Duodenal mucosa (tissue), 2 donors: ENCODE data around the gene WNT11.

Experiments
- H3K27ac ChIP-seq: one replicate; pipeline ENCODE4 v1.7.0; 2013; ENCODE audit warnings: low read depth, low read length
- H3K27me3 ChIP-seq, 2 donors: one replicate each; pipeline ENCODE4 v1.7.0; 2013; ENCODE audit warnings: low read length in 2 of 2, control low read depth in 1 of 2; ENCODE audit not compliant: insufficient read depth in 2 of 2, control insufficient read depth in 1 of 2
- H3K36me3 ChIP-seq, 2 donors: one replicate each; pipeline ENCODE4 v1.7.0; 2013; ENCODE audit warnings: low read length in 2 of 2, control low read depth in 1 of 2; ENCODE audit not compliant: insufficient read depth in 2 of 2, control insufficient read depth in 1 of 2
- H3K4me1 ChIP-seq, 2 donors: one replicate each; pipeline ENCODE4 v1.7.0; 2013; ENCODE audit warnings: low read length in 2 of 2, control low read depth in 1 of 2; ENCODE audit not compliant: insufficient read depth in 2 of 2, control insufficient read depth in 1 of 2
- H3K4me3 ChIP-seq, 2 donors: one replicate each; pipeline ENCODE4 v1.7.0; 2013; ENCODE audit warnings: low read length in 2 of 2, low read depth in 1 of 2
- H3K9ac ChIP-seq, 2 donors: one replicate each; pipeline ENCODE4 v1.7.0; 2013; ENCODE audit warnings: low read length in 2 of 2, low read depth in 1 of 2
- H3K9me3 ChIP-seq, 2 donors: one replicate each; pipeline ENCODE4 v1.7.0; 2013; ENCODE audit warnings: low read length in 2 of 2, control low read depth in 1 of 2; ENCODE audit not compliant: control insufficient read depth in 1 of 2

Gene WNT11

DNA sequence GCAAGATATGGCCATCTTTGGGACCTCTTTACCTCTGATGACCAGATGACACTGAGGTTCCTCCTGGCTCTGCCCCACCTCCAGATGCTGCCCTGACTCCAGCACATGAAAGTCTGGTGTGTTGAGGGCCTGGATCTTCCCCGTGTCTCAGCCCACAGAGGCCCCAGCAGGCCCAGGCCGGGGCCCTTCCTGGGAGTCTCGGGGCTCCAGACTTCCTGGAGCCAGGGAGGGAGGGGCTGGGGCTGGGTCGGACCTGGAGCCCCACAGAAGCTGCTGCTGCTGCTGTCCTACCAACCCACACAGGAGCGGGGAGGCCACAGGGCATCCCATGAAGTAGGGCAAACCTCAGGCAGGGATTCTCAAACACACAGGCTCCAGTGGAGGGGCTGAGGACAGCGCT is 32.2 kb upstream of the WNT11 start:
- H3K9me3 ChIP-seq, result no peaks in the 10 kb centered on the region
- no peak overlapping the region for H3K9ac ChIP-seq
- no peak overlapping the region for H3K4me3 ChIP-seq
- no peaks in the 10 kb centered on the region for H3K36me3 ChIP-seq
- no peak overlapping the region for H3K27ac ChIP-seq
- no peaks in the 10 kb centered on the region for H3K27me3 ChIP-seq
- H3K4me1 ChIP-seq, result peaks cover 10 to 21% of the 10 kb centered on the region in 2 donors

DNA sequence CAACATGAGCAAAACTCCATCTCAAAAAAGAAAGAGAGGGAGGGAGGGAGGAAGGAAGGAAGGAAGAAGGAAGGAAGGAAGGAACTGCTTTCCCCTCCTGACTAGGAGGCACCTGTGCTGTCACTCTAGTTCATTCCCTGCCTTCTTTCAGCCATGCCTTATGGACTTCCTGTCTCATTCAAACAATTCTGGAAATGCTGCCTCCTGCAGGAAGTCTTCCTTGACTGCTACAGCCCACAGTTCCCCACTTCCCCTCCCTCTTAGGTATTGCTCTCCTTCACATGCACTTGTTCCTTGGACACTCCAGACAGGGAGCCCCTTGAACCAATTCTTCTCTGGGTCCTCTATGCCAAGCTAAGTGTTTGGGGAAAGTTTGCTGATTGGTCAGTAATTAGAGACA is 31.6 kb upstream of the WNT11 start:
- H3K36me3 ChIP-seq, result no peaks in the 10 kb centered on the region
- no peak overlapping the region for H3K9ac ChIP-seq
- no peaks in the 10 kb centered on the region for H3K27me3 ChIP-seq
- H3K4me3 ChIP-seq, result no peak overlapping the region
- H3K4me1 ChIP-seq, result peaks cover 10 to 21% of the 10 kb centered on the region in 2 donors
- no peak overlapping the region for H3K27ac ChIP-seq
- H3K9me3 ChIP-seq, result no peaks in the 10 kb centered on the region

DNA sequence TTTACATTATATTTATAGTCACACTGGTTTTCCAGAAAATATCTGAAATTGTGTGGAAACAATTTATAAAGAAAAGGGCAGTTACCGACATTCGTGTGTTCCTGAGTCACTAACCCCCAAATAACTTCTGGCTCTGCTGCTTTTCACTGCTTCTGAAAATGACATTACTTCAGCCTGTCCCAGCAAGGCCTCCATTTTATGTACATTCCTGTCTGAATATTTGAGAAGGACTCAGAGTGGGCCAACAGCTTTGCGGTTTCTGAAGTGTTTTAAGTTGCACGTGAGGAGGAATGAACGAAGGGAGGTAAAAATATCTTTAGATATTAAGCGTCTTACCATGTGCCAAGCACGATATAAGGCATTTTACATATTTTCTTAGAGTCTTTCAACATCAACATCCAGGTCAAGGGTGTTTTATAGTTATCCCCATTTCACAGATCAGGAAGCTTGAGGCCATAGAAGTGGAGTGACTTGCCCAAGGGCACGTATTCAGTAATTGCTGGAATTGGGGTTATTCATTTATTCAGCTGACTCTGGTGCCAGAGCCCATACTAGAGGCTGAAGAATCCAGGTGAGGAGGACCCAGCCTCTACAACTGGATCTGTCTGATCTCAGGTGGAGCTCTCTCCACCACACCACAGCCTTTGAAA is 30.8 kb upstream of the WNT11 start:
- H3K9ac ChIP-seq, result no peak overlapping the region
- no peaks in the 10 kb centered on the region for H3K36me3 ChIP-seq
- H3K27ac ChIP-seq, result no peak overlapping the region
- H3K27me3 ChIP-seq, result no peaks in the 10 kb centered on the region
- peaks cover 15 to 26% of the 10 kb centered on the region in 2 donors for H3K4me1 ChIP-seq
- H3K9me3 ChIP-seq, result no peaks in the 10 kb centered on the region
- H3K4me3 ChIP-seq, result no peak overlapping the region

DNA sequence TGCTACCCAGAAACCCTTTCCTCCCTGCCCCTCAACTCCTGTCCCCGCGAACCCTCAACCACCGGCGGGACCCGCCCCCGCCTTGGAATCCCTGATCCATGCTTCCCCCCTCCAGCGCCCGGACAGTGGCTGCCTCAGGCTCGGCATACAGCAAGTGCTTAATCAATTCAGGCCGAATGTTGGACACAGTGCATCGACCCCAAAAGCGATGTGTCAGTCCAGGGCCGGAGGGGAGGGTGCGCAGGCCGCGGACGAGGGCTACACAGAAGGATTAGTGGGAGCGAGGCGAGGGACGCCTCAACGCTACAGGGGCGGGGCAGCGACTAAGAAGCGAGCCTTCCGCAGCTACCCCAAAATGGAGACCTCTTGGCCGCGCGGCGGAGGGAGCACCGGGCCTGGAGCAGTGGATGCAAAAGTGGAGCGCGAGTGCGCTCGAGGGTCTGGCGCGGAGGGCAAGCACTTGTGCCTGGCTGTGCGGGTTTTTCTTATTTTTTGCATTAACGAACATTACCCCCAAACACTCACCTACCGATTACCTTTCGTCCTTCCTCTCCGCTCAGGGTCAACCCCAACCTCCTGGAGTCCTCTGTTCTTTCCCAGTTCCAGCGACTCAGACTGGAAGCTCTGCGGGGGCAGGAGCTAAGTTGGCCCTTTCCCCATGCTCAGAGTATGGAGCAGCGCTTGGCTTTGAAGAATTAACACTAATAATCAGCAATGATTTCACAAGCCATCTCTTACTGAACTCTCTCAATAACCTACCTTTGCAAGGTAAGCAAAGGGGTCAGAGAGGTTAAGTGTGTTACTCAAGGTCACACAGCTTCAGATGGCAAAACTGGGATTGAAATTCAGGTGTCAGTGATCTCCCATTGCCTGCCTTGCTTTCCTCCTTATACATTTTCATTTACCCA is 30.0 kb upstream of the WNT11 start:
- Histone ChIP-seq H3K9ac (peak overlapping the region; percentile 16 to 62), H3K4me3 (peak overlapping the region; percentile 90 to 91), H3K27me3 (no peaks in the 10 kb centered on the region), H3K4me1 (peaks cover 23 to 34% of the 10 kb centered on the region in 2 donors), H3K36me3 (no peaks in the 10 kb centered on the region), H3K27ac (peak overlapping the region; percentile 30), H3K9me3 (no peaks in the 10 kb centered on the region)

DNA sequence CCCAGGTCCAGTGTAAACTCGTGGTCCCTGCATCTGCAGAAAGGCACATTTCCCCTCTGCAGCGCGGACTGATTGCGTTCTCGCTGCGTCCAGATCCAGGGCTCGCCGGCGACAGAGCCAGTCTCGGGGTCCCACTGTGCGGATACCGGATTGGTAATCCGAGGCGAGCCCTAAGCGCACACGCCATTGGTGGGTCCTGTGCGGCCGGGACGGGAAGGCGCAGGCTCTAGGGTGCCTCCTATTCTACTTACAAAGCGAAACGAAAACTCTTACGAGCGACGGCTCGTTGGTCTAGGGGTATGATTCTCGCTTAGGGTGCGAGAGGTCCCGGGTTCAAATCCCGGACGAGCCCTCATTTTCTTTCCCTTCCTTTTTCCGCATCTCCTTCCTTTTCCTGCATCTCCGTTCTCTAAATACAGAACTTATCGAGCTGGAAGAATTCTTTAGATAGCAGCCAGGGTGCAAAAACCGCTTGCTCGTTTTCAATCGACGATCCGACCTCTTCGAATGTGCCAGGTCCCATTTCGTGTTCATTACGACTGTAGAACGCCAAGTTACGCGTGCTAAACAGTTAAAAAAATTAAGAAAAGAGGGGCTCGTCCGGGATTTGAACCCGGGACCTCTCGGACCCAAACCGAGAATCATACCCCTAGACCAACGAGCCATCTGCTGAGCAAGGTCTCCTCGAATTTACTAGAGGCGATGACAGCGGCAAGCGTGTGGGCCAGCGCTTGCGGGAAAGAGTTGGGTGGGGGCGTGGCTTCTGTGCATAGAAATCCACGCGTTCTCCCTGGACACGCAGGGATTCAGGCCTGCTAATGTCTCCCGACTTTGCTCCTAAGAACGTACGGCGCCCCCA is 29.2 kb upstream of the WNT11 start:
- Histone ChIP-seq H3K9ac (peak overlapping the region; percentile 62 to 82), H3K4me3 (peak overlapping the region; percentile 90 to 91), H3K27ac (peak overlapping the region; percentile 48), H3K4me1 (peaks cover 24 to 34% of the 10 kb centered on the region in 2 donors), H3K36me3 (no peaks in the 10 kb centered on the region), H3K9me3 (no peaks in the 10 kb centered on the region), H3K27me3 (no peaks in the 10 kb centered on the region)

DNA sequence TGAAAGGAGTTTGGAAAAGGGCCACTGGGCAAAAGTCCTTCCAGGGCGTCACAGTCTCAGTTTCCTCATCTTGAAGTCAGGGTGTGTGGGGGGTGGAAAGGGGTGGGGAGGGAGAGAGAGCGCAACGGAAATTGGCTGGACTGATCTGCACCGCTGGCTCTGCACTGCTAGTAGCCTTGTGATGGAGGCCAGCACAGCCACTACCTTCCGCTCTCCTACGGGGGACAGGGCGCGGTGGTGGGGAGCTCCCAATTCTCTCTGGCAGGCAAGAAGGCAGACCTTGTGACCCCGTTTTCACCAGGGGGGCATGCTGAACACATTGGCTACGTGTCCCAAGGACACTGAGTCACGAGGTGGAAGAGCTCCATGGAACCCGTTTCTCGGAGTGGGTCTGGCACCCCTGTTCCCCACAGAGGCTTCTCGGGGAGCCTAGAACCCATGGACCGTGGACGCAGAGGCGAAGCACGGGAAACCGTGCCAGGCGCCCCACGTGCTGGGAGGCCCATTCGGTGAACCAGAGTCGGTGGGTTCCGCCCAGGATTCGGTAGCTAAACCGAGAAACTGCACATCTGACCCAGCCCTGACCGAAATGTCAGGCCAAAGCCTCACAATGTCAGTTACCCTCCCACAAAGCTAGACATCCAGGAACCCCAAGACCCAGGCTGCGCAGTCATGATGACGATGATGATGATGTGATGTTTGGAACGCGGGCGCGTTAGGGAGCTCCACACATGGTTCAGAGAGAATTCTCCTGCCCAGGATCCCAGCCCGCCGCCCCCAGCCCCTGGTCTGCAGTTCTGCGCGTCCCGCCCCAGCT is 28.3 kb upstream of the WNT11 start:
- peaks cover 24 to 34% of the 10 kb centered on the region in 2 donors for H3K4me1 ChIP-seq
- H3K36me3 ChIP-seq, result no peaks in the 10 kb centered on the region
- peak overlapping the region; percentile 48 for H3K27ac ChIP-seq
- H3K9ac ChIP-seq, result peak overlapping the region; percentile 62 to 82
- no peaks in the 10 kb centered on the region for H3K27me3 ChIP-seq
- no peaks in the 10 kb centered on the region for H3K9me3 ChIP-seq
- peak overlapping the region; percentile 90 to 91 for H3K4me3 ChIP-seq

DNA sequence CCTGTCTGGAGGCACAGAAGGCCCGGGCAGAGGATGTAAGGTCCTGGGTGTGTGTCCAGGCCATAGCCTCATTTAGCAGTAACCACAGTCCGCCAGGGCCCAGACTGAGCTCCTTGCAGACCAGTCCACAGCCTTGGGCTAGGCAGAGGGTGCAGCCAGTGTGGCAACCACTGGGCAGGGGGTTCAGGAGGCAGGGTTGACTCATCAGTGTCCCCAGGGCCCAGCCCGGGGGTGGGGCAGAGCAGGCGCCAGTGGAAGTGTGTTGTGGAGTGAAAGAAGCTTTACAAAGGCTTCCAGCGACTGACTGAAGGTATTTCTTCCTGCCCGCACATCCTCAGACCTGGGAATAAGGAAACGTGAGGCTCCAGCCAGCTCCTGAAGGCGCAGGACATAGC is 27.7 kb upstream of the WNT11 start:
- H3K9me3 ChIP-seq, result no peaks in the 10 kb centered on the region
- H3K4me3 ChIP-seq, result peak overlapping the region; percentile 90 to 91
- peak overlapping the region; percentile 62 to 82 for H3K9ac ChIP-seq
- H3K36me3 ChIP-seq, result no peaks in the 10 kb centered on the region
- H3K27ac ChIP-seq, result no peak overlapping the region
- peaks cover 24 to 34% of the 10 kb centered on the region in 2 donors for H3K4me1 ChIP-seq
- H3K27me3 ChIP-seq, result no peaks in the 10 kb centered on the region

DNA sequence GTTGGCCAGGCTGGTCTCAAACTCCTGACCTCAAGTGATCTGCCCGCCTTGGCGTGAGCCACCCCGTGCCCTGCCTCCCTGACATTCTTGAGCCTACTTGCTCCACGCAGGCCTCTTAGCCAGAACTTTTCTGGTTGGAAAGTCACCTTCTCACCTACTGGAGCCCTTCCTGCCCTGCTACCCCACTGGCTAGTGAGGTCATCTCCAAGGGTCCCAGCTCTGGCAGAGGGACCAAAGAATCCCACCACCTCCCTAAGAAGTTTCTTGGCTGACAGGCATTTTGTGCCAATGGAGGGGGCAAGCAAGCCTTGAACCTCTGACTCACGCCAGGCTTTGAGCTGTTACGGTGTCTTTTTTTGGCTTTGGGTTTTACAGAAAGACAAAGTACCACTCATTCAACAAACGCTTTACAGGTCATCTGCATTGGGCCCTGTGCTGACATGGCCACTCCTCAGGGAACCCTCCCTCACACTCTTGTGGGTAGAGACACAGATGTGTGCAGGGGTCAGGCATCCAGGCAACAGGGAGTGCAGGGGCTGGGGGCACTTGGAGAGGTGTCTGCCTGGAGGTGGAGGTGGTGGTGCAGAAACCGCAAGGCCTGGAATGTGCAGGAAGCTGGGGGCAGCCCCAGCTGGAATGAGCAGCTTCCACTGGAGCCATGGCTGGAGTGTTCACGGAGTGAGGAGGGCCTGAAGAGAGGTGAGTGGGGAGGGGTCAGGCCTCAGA is 27.1 kb upstream of the WNT11 start:
- no peaks in the 10 kb centered on the region for H3K27me3 ChIP-seq
- no peak overlapping the region for H3K4me3 ChIP-seq
- peaks cover 29 to 36% of the 10 kb centered on the region in 2 donors for H3K4me1 ChIP-seq
- no peak overlapping the region for H3K9ac ChIP-seq
- H3K27ac ChIP-seq, result no peak overlapping the region
- no peaks in the 10 kb centered on the region for H3K36me3 ChIP-seq
- no peaks in the 10 kb centered on the region for H3K9me3 ChIP-seq
